Ectodermal cell (in vitro differentiated cells): ENCODE data around the gene MRTFB.

ENCODE experiments used
- H3K27ac ChIP-seq: 2 replicates; pipeline ENCODE4 v1.7.0; 2013; ENCODE audit warnings: mild to moderate bottlenecking, low read depth, low read length; ENCODE audit not compliant: insufficient read depth, poor library complexity, severe bottlenecking
- H3K27me3 ChIP-seq: 2 replicates; pipeline ENCODE4 v1.7.0; 2013; ENCODE audit warnings: mild to moderate bottlenecking, low read length; ENCODE audit not compliant: insufficient read depth, control insufficient read depth, poor library complexity, severe bottlenecking
- H3K36me3 ChIP-seq: one replicate; pipeline ENCODE4 v1.7.0; 2013; ENCODE audit warnings: low read length; ENCODE audit not compliant: control insufficient read depth, insufficient read depth
- H3K4me1 ChIP-seq: one replicate; pipeline ENCODE4 v1.7.0; 2013; ENCODE audit warnings: low read length; ENCODE audit not compliant: control insufficient read depth, insufficient read depth
- H3K4me3 ChIP-seq: 2 replicates; pipeline ENCODE4 v1.7.0; 2013; ENCODE audit warnings: low read depth, low read length, control low read depth; ENCODE audit not compliant: insufficient read depth
- H3K9me3 ChIP-seq: 2 replicates; pipeline ENCODE4 v1.7.0; 2013; ENCODE audit warnings: mild to moderate bottlenecking, low read length, moderate library complexity; ENCODE audit not compliant: control insufficient read depth
- WGBS, 2 experiments: methylation state at CpG; one replicate each; pipeline ENCODE4 v1.1.7; 2013; ENCODE audit warnings: missing lambda C conversion rate in 2 of 2; 5-methylcytosine and 5-hydroxymethylcytosine counted together

The MRTFB gene

DNA sequence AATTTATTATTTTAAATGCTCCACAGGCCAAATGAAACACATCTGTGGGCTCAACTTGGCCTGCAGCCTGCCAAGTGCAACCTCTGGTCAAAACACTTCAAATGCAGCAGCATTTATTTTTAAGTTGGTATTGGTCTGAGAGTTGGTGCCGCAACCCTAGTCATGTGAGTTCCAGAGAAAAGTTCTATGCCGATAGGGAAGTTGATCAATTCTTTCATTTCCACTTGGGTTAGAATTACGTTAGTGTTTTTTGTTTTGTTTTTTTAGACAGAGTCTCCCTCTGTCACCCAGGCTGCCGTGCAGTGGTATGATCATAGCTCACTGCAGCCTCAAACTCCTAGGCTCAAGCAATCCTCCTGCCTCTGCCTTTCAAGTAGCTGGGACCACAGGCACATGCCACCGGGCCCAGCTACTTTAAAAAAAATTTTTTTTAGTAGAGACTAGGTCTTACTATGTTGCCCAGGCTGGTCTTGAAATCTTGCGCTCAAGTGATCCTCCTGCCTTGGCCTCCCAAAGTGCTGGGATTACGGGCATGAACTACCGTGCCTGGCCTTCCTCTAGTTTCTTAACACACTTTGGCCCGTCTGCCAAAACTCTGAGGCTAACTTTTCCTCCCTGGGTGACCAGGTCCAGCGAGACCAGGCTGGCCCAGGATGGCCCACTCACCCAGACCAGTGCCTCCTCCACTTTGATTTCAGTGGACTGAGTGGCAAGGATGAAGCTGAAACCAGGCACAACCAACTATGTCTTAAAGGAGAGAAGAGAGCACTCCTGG lies 221.1 kb downstream of the MRTFB start:
- Histone ChIP-seq H3K36me3 (no peaks in the 10 kb centered on the region), H3K27ac (no peak overlapping the region), H3K27me3 (no peaks in the 10 kb centered on the region), H3K9me3 (no peaks in the 10 kb centered on the region), H3K4me3 (no peak overlapping the region), H3K4me1 (no peaks in the 10 kb centered on the region)
- WGBS, 2 experiments = 92 to 93% methylated on average over 10 of the region's 10 CpGs

- 92% methylated on average over 3 of the region's 3 CpGs for WGBS, 2 experiments
- no peak overlapping the region for H3K27ac ChIP-seq
- H3K36me3 ChIP-seq = no peaks in the 10 kb centered on the region
- H3K27me3 ChIP-seq = peaks cover 6% of the 10 kb centered on the region
- no peaks in the 10 kb centered on the region for H3K9me3 ChIP-seq
- no peak overlapping the region for H3K4me3 ChIP-seq
- H3K4me1 ChIP-seq = no peaks in the 10 kb centered on the region
Measured at GRCh38 chr16:14296663-14297062, 225.5 kb downstream of the MRTFB start.

DNA sequence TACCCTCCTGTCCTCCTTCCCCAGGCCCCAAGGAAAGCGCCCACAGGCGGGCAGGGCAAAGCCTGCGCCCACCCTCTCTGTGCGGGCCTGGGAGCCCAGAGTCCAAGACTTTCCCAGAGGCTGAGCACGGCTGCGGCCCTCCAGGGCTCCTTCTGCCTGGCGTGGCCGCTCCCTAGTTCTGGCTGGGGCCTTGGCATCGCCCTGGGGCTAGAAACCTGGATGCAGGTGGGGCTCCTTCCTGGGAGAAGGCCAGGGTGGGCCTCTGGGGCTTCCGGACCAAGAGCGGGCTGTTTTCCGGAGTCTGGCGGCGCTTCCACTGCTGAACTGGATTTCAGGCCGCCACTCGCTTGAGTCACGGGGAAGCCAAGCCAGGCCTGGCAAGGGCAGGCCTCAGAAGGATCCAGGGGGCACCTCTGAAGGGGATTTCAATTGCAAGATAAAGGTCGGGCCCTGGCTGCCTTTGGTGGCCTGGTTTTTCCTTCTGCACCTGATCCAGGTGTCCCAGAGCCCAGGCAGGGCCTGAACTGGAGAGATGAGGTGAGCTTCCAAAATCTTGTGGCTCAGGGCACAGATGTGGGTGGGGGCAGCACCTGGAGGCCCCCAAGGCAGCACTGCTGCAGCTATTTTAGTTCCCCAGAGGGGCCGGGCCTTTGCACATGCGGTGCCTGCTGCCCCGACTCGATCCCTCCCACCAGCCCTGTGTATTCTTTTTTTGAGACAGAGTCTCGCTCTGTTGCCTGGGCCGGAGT lies 227.4 kb downstream of the MRTFB start:
- Histone ChIP-seq H3K4me3 (no peak overlapping the region), H3K27me3 (peaks cover 15% of the 10 kb centered on the region), H3K9me3 (no peaks in the 10 kb centered on the region), H3K27ac (no peak overlapping the region), H3K36me3 (no peaks in the 10 kb centered on the region), H3K4me1 (no peaks in the 10 kb centered on the region)
- 92 to 95% methylated on average over 24 of the region's 24 CpGs for WGBS, 2 experiments

DNA sequence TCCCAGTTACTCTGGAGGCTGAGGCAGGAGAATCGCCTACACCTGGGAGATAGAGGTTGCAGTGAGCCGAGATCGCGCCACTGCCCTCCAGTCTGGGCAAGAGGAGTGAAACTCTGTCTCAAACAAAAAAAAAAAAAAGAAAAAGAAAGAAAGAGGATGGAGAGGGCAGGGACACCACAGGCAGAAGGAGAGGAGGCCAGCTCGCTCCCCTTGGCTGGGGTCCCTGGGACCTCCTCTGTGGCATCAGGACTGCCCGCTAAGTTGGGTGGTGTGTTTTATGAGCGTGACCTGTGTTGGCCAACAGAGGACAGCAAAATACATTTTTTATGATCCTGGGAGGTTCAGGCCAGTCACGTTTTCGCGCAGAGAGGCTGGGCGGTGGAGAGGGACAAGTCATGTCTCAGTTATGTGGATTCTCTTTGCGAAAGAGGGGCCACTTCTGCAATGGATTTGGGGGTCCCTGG lies 229.6 kb downstream of the MRTFB start:
- WGBS, 2 experiments = 38% methylated on average over 12 of the region's 12 CpGs
- Histone ChIP-seq H3K36me3 (no peaks in the 10 kb centered on the region), H3K9me3 (no peaks in the 10 kb centered on the region), H3K4me3 (no peak overlapping the region), H3K27me3 (peaks cover 20% of the 10 kb centered on the region), H3K27ac (no peak overlapping the region), H3K4me1 (peaks cover 10% of the 10 kb centered on the region)

- WGBS, 2 experiments = 2 to 3% methylated on average over 23 to 24 of the region's 34 CpGs
- Histone ChIP-seq H3K36me3 (no peaks in the 10 kb centered on the region), H3K4me1 (peaks cover 17% of the 10 kb centered on the region), H3K27ac (no peak overlapping the region), H3K27me3 (peaks cover 20% of the 10 kb centered on the region), H3K9me3 (no peaks in the 10 kb centered on the region), H3K4me3 (peak overlapping the region; percentile 41)
Measured at GRCh38 chr16:14301169-14302030, 230.3 kb downstream of the MRTFB start.

- H3K36me3 ChIP-seq = no peaks in the 10 kb centered on the region
- H3K4me3 ChIP-seq = peak overlapping the region; percentile 87
- WGBS, 2 experiments = 0% methylated on average over 33 to 35 of the region's 37 CpGs
- H3K27ac ChIP-seq = no peak overlapping the region
- no peaks in the 10 kb centered on the region for H3K9me3 ChIP-seq
- H3K27me3 ChIP-seq = peaks cover 20% of the 10 kb centered on the region
- H3K4me1 ChIP-seq = peaks cover 23% of the 10 kb centered on the region
Measured at GRCh38 chr16:14302031-14302398, 230.9 kb downstream of the MRTFB start.

DNA sequence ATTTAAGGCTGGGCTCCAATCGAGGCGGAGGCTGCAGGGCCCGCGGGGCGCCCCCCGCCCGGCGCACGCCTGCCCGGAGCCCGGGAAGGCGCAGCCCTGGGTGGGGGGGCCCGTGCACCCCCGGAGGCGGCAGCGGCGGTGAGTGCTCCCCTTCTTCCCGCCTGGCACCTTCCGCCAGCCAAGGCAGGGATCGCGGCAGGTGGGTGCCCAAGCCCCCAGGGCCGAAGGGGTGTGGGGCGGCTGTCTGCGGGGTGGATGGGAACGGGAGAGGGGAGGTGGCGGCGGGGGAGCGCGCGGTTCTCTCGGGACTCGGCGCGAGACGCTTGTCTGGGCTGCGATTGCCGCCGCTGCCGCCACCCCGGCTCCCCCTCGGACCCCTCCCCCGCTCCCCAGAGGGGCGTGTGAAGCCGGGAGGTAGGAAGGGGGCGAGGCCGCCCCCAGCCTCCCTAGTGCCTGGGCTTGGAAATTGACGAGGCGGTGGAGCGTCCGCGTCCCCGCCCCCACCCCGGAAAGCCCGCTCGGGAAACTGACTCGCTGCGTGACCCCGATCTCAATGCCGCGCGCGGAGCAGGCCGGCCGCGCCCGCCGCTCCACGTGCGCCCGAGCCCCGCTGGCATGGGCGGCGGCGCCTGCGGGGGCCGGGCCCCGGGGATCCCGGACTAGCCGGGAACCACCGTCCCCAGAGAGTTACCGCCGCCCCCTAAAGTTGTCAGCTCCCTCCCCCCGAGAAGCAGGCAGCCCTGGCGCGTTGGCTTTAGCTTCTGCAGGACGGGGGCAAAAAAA lies 231.5 kb downstream of the MRTFB start:
- Histone ChIP-seq H3K4me1 (peaks cover 28% of the 10 kb centered on the region), H3K27ac (no peak overlapping the region), H3K27me3 (peaks cover 20% of the 10 kb centered on the region), H3K4me3 (peak overlapping the region; percentile 87), H3K36me3 (no peaks in the 10 kb centered on the region), H3K9me3 (no peaks in the 10 kb centered on the region)
- WGBS, 2 experiments = 0% methylated on average over 86 of the region's 86 CpGs

- H3K36me3 ChIP-seq = no peaks in the 10 kb centered on the region
- 0 to 1% methylated on average over 8 to 10 of the region's 14 CpGs for WGBS, 2 experiments
- peak overlapping the region; percentile 87 for H3K4me3 ChIP-seq
- H3K4me1 ChIP-seq = peaks cover 34% of the 10 kb centered on the region
- peaks cover 20% of the 10 kb centered on the region for H3K27me3 ChIP-seq
- no peak overlapping the region for H3K27ac ChIP-seq
- no peaks in the 10 kb centered on the region for H3K9me3 ChIP-seq
Measured at GRCh38 chr16:14303182-14303618, 232.1 kb downstream of the MRTFB start.

GRCh38 chr16:14303639-14304394 lies 232.7 kb downstream of the MRTFB start:
- 1 to 3% methylated on average over 29 to 31 of the region's 31 CpGs for WGBS, 2 experiments

More at GRCh38 chr16:14303639-14304394, 232.7 kb downstream of the MRTFB start:
- Histone ChIP-seq H3K36me3 (no peaks in the 10 kb centered on the region), H3K27me3 (peaks cover 20% of the 10 kb centered on the region), H3K27ac (no peak overlapping the region), H3K4me3 (peak overlapping the region; percentile 87), H3K4me1 (peaks cover 34% of the 10 kb centered on the region), H3K9me3 (no peaks in the 10 kb centered on the region)
